IPS-11a (cell line): ENCODE data around the gene PALLD.

Source experiments
- H3K4me3 ChIP-seq: one replicate; pipeline ENCODE4 v1.5.1; 2013; ENCODE audit warnings: low read depth, low read length, control low read depth

Gene PALLD

DNA sequence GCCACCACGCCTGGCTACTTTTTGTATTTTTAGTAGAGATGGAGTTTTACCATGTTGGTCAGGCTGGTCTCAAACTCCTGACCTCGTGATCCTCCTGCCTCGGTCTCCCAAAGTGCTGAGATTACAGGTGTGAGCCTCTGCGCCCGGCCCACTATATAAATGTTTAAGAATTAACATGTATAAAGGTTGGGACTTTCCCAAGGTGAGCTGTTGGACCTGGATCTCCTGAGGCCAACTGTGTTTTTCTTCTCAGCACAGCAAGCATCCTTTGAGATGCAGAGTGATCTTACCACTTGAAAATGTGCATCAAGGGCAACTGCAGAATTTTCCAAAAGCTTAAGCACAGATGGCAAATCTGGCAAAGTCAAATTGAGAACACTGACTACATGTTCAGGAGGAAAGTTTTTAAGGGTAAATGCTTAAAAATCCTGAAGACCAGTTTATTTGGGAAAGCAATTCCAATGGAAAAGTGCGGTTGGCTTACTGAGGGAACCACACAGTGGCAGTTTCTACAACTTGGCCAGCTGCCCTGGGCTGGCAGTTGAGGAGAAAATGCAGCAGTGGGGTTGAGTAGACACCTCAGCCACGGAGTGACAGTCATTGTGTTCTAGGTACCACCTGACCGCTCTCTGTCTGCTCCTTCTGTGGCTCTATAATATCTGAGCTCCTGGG, 344.3 kb downstream of the PALLD start:
- no peak overlapping the region for H3K4me3 ChIP-seq

DNA sequence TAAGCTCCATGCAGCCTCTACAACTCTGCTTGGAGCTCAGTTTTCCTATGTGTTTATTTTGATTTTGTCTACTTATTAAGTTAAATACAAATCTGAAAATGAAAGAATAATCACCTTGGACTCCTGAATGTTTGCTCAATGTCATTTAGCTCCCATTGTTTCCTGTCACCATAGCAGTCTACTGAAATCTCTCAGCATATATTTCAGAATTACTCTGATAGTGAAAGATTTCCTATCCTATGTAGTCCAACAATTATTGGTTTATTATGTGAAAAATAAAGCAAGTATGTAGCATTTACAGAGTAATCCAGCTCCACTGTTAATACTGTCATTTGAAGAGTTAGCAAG, 344.8 kb downstream of the PALLD start:
- H3K4me3 ChIP-seq, result no peak overlapping the region

DNA sequence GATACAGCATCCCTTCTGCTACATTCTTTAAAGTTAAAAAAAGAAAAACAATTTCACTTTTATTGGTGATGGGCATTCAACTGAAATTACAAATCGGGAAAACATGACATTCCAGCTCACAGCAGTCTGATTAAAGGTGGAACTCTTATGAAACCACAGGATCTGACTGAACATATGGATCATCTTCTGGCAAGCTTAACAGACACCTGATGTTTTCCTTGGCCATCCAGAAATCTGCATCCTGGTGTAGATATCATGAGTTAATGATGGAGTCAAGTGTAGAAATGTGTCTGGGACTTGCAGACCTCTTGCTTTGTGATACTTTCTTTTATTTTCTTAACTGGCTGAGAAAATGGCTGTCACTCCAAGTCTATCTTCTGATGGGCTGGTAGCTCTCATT, 345.3 kb downstream of the PALLD start:
- no peak overlapping the region for H3K4me3 ChIP-seq

DNA sequence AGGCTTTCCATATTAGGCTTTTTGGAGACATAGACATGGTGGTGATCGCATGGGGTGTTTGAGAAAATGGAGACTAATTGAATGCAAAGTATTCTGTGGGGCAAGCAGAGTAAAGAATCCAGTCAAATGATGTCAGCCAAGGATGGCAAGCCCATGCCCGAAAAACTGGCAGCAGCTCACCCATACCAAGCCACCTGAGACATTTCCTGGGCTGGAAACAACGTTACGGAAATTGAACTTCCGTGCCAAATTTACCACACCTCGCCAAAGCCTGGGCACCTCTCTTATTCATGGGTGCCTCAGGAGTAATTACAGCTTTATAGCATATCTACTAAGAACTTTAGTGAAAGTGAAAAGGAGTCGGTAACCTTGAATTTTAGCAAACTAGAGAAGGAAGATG, 346.8 kb downstream of the PALLD start:
- no peak overlapping the region for H3K4me3 ChIP-seq

DNA sequence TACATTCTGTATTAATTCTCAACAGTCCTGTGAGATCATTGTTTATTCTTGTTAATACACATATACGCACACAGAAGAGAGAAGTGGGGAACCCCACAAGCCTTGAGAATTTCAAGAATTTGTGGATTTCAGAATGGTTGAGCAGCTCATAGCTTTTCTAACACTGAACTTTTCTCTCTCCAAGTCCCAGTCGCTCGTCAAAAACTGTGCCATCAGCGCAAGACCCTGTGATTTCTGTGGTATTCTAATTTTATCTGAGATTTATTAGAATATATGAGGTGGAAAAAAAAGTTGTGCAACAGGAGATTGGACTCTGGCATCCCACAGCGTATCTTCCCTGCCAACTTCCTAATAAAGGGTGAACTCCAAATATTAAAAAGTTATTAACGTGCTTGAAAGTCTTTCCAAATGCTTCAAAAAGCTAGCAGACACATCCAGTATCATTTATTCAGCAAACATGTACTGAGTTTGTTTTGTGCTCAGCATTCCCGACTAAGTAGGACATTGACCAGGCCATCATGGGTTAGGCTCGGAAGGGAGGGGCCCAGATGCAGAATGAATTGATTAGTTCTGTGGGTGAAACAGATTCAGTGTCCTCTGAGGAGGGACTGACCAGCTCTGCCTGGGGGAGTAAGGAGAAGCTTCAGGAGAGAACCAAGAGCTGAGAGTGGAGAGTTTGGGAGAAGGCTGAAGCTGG, 347.6 kb downstream of the PALLD start:
- H3K4me3 ChIP-seq, result no peak overlapping the region

DNA sequence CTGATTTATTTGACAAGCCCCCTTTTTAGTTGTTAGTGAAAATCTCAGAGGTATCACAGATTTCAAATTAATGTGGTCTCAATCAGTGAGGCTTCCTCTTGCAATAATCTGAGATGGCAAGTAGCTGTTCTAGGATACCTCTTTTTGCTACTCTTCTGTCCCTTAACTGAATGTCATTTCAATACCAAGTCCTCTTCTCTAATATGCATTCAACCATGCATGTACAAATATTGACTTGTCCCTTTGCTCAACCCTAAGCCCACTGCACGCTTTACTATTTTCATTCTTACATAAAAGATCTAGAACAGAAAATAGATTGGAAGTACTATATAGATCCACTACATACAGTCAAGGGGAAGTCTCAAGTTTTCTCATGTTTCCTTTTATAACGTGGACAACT, 349.0 kb downstream of the PALLD start:
- H3K4me3 ChIP-seq, result no peak overlapping the region

DNA sequence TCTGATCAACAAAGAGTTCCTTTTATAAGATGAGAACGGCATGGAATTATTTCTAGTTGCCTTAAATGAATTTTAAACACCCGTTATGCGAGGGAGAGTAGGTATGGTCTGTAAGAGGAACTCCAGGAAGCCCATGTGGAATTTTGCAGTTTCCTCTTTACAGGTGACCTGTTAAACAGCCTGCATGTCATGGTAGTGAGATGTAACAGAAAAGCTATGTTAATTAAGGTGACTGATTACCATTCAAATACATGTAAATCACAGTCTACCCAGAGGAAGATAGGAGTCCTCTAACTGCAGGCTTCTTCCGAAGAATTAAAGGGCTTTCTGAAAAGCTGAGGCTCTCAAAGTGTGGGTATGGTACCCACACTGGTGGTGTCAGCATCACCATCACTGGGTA, 349.6 kb downstream of the PALLD start:
- no peak overlapping the region for H3K4me3 ChIP-seq

DNA sequence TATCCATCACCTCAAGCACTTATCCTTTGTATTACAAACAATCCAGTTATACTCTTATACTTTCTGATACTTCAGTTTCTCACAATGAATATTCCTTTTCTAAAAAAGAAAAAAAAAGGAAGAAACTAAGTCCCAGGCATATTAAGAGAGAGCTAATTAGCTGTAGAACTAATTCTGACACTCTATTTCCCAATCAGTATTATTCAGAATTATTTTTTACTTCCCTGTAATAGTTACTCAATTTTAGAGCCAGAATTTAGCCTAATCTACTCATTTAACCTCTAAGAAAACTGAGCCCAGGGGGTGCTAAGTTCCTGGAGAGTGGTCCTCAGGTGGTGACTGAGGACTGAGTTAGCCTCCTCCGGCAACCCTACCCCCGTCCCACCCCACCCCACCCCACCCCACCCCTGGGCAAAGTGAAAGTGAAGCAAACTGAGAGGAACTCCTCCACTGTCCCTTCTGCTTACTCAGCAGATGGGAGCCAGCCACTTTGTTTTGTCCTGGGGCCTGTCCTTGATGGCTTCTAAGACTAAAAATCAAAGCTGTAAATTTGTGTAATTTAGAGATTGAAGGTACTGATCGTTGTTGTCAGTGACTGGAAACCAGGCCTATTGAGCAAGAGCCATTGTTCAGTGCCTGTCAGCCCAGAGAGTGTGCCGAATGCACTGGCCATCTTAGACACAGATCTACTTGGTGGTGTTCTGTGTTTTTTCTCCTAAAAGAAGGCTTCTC, 351.1 kb downstream of the PALLD start:
- H3K4me3 ChIP-seq, result no peak overlapping the region

DNA sequence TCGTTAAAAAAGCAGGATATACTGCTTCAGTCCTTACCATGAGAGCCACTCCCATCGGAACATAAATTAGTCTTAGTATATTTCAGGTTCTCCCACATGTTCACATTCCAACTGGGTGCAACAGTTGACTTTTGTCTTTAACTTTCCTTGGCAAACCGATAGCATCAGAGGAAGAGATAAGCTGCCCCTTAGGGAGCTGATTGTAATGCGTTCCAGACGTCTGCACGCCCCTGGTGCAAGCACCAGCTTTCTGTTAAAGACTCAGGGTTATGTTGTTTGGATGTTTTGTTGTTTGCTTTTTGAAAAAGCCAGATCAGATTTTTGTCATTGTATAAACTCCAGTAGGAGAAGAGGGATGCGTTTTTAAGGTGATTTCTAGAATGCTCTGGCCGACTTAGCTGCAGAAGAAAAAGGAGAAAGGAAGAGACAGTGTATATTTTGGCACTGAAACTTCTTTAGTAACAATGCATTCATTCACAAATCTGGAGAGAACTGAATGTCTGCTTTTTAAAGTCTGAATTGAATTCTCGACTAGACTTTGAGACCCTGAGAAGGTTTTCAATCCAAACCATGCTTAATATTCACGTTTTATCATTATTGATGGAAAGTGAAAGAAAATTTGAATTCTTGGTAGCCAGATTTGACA, 352.3 kb downstream of the PALLD start:
- no peak overlapping the region for H3K4me3 ChIP-seq

DNA sequence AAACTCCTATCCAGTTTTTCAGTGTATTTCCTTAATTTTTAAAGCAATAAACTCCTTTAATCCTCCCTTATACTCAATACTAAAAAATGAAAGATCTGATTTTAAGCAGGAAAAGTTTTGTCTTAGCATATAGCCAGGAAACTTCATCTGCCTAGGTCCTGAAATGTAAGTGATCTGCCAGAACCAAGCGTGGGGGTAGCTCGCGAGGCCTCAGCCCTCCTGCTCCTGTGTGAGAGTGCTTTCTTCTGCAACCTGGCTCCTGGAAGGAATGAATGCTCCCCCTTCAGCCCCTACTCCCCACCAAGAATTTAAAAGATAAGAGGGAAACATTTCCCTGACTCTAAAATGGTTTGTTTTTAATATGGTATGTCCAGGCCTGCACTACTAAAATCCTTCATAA, 353.1 kb downstream of the PALLD start:
- H3K4me3 ChIP-seq, result no peak overlapping the region

DNA sequence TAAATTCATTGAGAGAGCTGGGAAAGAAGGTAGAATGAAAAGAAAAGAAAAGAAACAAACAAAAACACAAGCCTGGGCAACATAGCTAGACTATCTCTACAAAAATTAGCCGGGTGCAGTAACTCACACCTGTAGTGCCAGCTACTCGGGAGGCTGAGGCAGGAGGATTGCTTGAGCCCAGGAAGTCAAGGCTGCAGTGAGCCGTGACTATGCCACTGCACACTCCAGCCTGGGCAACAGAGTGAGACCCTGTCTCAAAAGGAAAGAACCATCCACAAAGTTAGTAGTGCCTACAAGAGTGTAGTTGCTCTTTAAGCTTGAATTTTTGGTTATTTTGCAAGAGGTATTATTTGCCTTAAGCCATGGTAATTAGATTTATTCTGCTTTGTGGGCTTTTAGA, 355.5 kb downstream of the PALLD start:
- no peak overlapping the region for H3K4me3 ChIP-seq

DNA sequence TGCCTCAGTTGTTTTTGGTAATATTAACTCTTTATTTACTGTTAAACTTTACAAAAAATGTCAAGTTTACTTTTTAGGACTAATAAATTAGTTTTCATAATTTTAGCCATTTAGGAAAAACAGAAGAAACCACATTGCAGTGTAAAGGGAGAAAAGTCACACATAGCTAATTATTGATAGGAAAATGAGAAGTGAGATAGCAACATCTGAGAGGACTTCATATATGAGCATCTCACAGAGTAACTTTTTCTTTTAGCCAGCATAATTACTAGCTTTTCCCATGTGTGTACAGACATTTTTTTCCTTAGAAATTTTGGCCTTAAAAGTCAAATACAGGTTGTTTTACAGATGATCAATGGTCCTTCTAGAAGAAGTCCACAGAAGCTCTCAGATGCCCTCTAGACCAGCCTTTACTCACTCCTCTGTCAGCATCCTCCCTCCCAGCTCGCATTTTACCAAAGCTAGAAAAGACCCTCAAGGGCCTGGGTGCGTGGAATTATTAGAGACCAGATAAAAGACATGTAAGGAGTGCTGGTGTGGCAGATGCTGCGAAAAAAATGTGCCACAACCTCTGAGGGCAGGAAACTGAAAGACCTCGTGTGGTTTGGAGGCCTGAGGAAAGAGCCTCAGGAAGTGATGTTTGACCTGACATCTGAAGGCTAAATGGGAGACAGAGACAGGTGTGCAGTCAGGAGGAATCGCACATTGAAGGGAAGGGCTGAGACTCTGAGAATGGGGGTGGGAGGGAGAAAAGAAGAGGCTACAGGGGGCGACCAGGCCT, 356.3 kb downstream of the PALLD start:
- no peak overlapping the region for H3K4me3 ChIP-seq

DNA sequence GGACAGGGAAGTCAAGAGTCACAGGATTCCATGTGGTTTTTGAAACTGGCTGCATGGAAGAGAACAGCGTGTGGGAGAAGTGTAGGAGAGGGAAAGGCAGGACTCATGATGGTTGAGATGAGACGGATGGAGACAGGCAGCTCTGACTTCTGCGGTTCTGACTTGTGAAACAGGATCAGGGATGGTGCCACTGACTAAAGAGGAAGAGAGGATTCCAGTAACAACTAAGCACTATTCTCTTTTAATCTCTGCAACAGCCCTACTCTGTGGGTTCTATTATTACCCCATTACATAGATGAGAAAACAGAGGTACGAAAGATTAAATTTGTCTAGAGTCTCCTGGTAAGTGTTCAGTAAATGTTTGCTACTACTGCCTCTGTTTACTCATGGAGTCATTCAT, 356.9 kb downstream of the PALLD start:
- no peak overlapping the region for H3K4me3 ChIP-seq

DNA sequence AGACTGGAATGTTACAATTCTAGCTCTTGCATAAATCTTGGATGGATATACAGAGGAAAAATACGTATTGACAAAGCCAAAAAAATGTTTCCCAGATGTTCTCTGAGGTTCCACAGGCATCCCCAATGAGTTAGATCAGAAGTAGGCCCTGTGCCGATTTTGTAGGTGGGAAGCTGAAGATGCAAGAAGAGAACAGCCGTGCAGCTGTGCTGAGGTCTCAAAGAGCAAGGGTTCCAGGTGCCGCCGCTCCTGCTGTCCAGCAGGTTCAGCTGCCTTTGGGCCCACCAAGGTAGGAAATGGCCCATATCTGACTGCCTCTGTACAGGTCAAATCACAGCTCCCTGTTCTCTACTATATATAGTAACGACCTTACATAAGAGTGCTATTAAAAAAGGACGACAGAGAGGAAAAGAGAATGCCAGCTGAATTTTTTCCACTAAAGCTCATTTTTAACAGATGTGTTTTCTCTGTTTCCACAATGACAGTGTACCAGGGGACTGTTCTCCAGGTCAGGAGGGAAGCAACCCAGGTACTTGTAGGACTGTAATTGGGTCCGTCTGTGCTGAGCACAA, 357.6 kb downstream of the PALLD start:
- no peak overlapping the region for H3K4me3 ChIP-seq

DNA sequence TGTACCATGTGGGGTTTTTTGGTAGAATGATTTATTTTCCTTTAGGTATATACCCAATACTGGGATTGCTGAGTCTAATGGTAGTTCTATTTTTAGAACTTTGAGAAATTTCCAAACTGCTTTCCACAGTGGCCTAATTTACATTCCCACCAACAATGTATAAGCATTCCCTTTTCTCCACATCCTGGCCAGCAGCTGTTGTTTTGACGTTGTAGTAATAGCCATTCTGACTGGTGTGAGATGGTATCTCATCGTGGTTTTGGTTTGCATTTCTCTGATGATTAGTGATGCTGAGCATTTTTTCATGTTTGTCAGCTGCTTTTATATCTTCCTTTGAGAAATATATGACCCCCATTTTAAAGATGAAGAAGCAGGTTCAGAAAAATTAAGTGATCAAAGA, 359.5 kb downstream of the PALLD start:
- H3K4me3 ChIP-seq, result no peak overlapping the region

DNA sequence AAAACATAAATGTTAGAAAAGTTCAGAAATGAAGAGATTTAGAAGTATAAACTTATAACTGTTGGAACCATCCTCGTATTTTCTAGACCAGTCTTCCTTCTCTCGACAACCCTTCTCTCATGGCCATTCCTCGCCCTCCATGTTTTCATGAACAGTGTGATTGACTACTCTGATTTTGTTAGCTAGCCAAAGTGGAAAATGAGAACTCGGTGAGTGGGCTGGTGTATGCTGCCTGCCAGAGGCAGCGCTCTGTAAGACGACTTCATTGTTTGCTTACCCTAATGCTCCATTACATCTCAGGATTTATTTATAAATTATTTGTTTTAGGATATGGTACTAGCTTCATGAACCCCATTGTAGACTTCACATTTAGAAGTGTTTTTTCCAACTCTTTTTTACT, 360.2 kb downstream of the PALLD start:
- H3K4me3 ChIP-seq, result no peak overlapping the region

DNA sequence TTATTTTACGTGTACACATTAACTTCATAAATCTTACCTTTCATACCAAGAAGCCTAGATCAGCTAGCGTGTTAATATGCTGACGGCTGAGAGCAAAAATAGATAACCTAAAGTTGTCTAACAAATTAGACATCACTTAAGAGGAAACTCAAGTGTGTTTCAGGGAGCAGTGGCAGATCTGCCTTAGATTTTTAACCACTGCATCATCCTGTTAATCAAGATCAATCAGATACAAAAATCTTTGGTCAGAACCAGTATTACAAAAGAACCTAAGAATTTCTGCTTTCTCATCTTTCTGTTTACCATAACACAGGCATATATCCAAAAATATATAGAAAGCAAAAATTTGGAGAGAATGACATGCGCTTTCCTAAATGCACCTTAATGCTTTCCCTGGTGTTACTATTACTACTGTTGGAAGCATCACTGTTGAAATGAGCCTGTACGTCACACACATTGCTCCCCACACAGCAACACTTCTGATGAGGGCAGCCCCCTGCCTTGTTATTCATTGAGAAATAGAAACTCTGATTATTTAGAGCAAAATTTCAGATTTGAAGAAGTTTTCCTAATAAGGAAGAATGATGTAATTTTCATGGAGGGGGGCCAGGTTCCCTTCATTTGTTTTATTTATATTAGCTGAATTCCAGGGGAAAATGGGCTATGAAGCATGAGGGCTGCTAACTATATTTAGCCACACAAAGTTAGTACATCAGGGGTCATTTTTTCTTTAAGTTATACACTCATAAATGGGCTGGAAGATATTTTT, 360.9 kb downstream of the PALLD start:
- H3K4me3 ChIP-seq, result no peak overlapping the region

DNA sequence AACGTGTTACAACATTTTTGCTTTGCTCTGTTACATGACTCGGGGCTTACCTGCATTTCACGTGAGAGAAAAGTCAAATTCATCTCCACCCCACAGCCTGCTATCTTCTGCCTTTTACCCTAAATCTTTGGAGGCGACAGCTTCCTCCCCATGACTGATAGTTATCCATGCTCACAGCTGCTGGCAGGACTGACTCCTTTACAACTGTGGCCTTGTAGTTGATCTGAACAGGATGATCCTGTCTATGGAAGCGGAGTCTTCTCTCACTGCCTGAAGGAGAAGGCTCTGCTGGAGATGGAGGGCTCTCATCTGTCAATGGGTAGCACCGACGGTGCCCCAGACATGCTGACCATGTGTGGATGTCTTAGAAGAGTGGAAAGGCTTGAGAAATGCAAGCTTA, 362.2 kb downstream of the PALLD start:
- H3K4me3 ChIP-seq, result no peak overlapping the region

DNA sequence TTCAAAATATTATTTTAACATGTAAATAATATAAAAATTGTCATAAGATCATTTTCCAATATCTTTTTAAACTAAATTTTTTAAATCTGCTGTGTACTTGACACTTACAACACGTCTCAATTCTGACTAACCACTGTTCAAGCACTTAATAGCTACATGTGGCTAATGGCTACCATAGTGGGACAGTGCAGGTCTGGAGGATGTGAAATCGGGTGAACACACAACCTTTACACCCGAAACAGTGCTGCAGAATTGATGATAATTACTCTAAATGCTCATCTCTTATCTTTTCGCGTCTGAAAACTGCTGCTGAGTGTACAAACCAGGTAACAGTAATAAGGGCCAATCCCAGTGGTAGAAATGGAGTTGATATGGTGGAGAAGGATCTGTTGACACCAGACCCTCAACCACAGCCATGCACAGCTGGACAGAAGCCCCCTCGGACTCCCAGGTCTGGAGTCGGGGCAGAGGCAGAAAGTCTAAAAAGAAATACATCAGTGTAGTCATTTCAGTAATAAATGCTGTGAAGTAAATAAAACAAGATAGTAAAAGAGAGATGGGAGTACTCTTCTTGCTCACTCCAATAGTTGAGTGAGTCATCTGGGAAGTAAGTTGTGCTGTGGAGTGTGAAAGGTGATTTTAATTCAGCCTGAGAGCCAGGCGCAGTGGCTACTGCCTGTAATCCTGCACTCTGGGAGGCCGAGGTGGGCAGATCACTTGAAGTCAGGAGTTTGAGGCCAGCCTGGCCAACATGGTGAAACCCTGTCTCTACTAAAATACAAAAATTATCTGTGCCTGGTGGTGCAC, 363.2 kb downstream of the PALLD start:
- H3K4me3 ChIP-seq, result no peak overlapping the region
